Tibial nerve (tissue), 4 donors: ENCODE results near the gene ATMIN. TPM values are rescaled to one million over a fixed set of nuclear protein-coding genes. Genes with fewer than 3 reads are reported as not detected.

Source experiments
- DNase-seq, 2 donors: peaks; one replicate each; pipeline ENCODE4 v3.0.0-alpha.2; 2019; ENCODE audit warnings: low spot score in 2 of 2
- H3K27ac ChIP-seq, 4 donors: fragments of 200-600 bp; sonication (generic) in 3 of 4; one replicate each; pipeline ENCODE4 v1.5.1; 2017 to 2019; ENCODE audit warnings: mild to moderate bottlenecking in 1 of 4
- H3K27me3 ChIP-seq, 2 donors: fragments of 200-600 bp; sonication (generic) in 1 of 2; one replicate each; pipeline versions ENCODE4 v1.5.1 to v1.6.0; 2017 to 2019
- H3K36me3 ChIP-seq, 3 donors: fragments of 200-600 bp; sonication (generic); one replicate each; pipeline ENCODE4 v1.5.1; 2018 to 2019
- H3K4me1 ChIP-seq, 4 donors: fragments of 200-600 bp; sonication (generic) in 3 of 4; one replicate each; pipeline ENCODE4 v1.5.1; 2017 to 2019
- H3K4me3 ChIP-seq, 4 donors: fragments of 200-600 bp; sonication (generic) in 3 of 4; one replicate each; pipeline ENCODE4 v1.5.1; 2017 to 2019; ENCODE audit warnings: mild to moderate bottlenecking in 1 of 4, moderate library complexity in 1 of 4
- H3K9me3 ChIP-seq, 4 donors: fragments of 200-600 bp; sonication (generic) in 3 of 4; one replicate each; pipeline ENCODE4 v1.5.1; 2017 to 2019
- CTCF ChIP-seq, 5 experiments: fragments of 200-600 bp in 3 of 5; fragments of 450-650 bp in 2 of 5; sonication (generic) in 3 of 5; IDR thresholded peaks; one replicate each; pipeline ENCODE4 v1.5.1; 2016 to 2019; ENCODE audit warnings: antibody characterized with exemption in 5 of 5, mild to moderate bottlenecking in 3 of 5, moderate library complexity in 2 of 5
- EP300 ChIP-seq, 2 donors: sonication (generic); formaldehyde crosslinking; IDR thresholded peaks; one replicate each; pipeline ENCODE4 v1.6.1; 2017; ENCODE audit warnings: antibody characterized with exemption in 2 of 2, mild to moderate bottlenecking in 1 of 2
- POLR2A ChIP-seq, 2 donors: fragments of 450-650 bp; IDR thresholded peaks; one replicate each; pipeline ENCODE4 v1.6.1; 2017; ENCODE audit warnings: antibody characterized with exemption in 2 of 2, mild to moderate bottlenecking in 2 of 2, moderate library complexity in 2 of 2
- WGBS, 2 donors: methylation state at CpG; one replicate each; pipeline ENCODE4 v1.1.5; 2018; 5-methylcytosine and 5-hydroxymethylcytosine counted together
- total RNA-seq, 4 donors: library from RNA; depleted of rRNA; stranded (reverse); fragments of >200 nt; gene quantifications; one replicate each; pipeline ENCODE4 v1.1.0, GENCODE V29; 2016

The ATMIN gene
- total RNA-seq, 4 donors from 2014 or later: 16.2 to 31.2 (median 24.4) TPM

- WGBS, 2 donors: 80 to 85% methylated on average over 14 of the region's 14 CpGs
- Histone ChIP-seq H3K36me3 (peaks cover 0 to 15% (median 0%) of the 10 kb centered on the region in 3 donors), H3K4me3 (no peak overlapping the region), H3K9me3 (no peaks in the 10 kb centered on the region), H3K27me3 (no peaks in the 10 kb centered on the region), H3K27ac (no peak overlapping the region), H3K4me1 (no peaks in the 10 kb centered on the region)
- DNase-seq: no peak
- TF ChIP-seq POLR2A (IDR thresholded peaks at IDR 0.05): no peak
- TF ChIP-seq CTCF (IDR thresholded peaks at IDR 0.05): no peak
- TF ChIP-seq EP300 (IDR thresholded peaks at IDR 0.05): no peak
Measured at GRCh38 chr16:81060576-81061306, 25.1 kb downstream of the ATMIN start.

- Histone ChIP-seq H3K27ac (no peak overlapping the region), H3K4me3 (no peak overlapping the region), H3K9me3 (no peaks in the 10 kb centered on the region), H3K27me3 (no peaks in the 10 kb centered on the region), H3K36me3 (peaks cover 0 to 15% (median 0%) of the 10 kb centered on the region in 3 donors), H3K4me1 (no peaks in the 10 kb centered on the region)
- 81 to 85% methylated on average over 10 of the region's 10 CpGs for WGBS, 2 donors
- no peak for DNase-seq
- TF ChIP-seq POLR2A (IDR thresholded peaks at IDR 0.05) (no peak), EP300 (IDR thresholded peaks at IDR 0.05) (no peak), CTCF (IDR thresholded peaks at IDR 0.05) (no peak)
Measured at GRCh38 chr16:81061307-81061640, 25.6 kb downstream of the ATMIN start.

GRCh38 chr16:81061871-81062608 lies 26.4 kb downstream of the ATMIN start:
- Histone ChIP-seq H3K36me3 (peaks cover 0 to 15% (median 0%) of the 10 kb centered on the region in 3 donors), H3K27me3 (no peaks in the 10 kb centered on the region), H3K4me1 (no peaks in the 10 kb centered on the region), H3K9me3 (no peaks in the 10 kb centered on the region), H3K4me3 (no peak overlapping the region), H3K27ac (no peak overlapping the region)
- no peak for DNase-seq
- 78 to 81% methylated on average over 10 of the region's 10 CpGs for WGBS, 2 donors
- TF ChIP-seq EP300 (IDR thresholded peaks at IDR 0.05) (no peak), POLR2A (IDR thresholded peaks at IDR 0.05) (no peak), CTCF (IDR thresholded peaks at IDR 0.05) (no peak)

- peaks cover 0 to 3% (median 0%) of the 10 kb centered on the region in 3 donors for H3K36me3 ChIP-seq
- H3K9me3 ChIP-seq: no peaks in the 10 kb centered on the region
- no peak overlapping the region for H3K27ac ChIP-seq
- DNase-seq: no peak
- H3K4me1 ChIP-seq: no peaks in the 10 kb centered on the region
- no peaks in the 10 kb centered on the region for H3K27me3 ChIP-seq
- no peak for TF ChIP-seq POLR2A (IDR thresholded peaks at IDR 0.05)
- TF ChIP-seq EP300 (IDR thresholded peaks at IDR 0.05): no peak
- no peak overlapping the region for H3K4me3 ChIP-seq
- 74 to 79% methylated on average over 4 of the region's 4 CpGs for WGBS, 2 donors
Measured at GRCh38 chr16:81066681-81067080, 31.0 kb downstream of the ATMIN start.

GRCh38 chr16:81067166-81067565 lies 31.5 kb downstream of the ATMIN start:
- no peak for TF ChIP-seq CTCF (IDR thresholded peaks at IDR 0.05)
- TF ChIP-seq POLR2A (IDR thresholded peaks at IDR 0.05): no peak
- TF ChIP-seq EP300 (IDR thresholded peaks at IDR 0.05): no peak
- WGBS, 2 donors: 72 to 76% methylated on average over 1 of the region's 1 CpG
- Histone ChIP-seq H3K27me3 (no peaks in the 10 kb centered on the region), H3K27ac (no peak overlapping the region), H3K4me3 (no peak overlapping the region), H3K4me1 (no peaks in the 10 kb centered on the region), H3K9me3 (no peaks in the 10 kb centered on the region), H3K36me3 (no peaks in the 10 kb centered on the region)
- no peak for DNase-seq
